ENCODE measurements around the gene TMPRSS11A.

GRCh38 chr4:67884701-67885100 lies 78.6 kb downstream of the TMPRSS11A start:
- TF ChIP-seq, protein P1, sequence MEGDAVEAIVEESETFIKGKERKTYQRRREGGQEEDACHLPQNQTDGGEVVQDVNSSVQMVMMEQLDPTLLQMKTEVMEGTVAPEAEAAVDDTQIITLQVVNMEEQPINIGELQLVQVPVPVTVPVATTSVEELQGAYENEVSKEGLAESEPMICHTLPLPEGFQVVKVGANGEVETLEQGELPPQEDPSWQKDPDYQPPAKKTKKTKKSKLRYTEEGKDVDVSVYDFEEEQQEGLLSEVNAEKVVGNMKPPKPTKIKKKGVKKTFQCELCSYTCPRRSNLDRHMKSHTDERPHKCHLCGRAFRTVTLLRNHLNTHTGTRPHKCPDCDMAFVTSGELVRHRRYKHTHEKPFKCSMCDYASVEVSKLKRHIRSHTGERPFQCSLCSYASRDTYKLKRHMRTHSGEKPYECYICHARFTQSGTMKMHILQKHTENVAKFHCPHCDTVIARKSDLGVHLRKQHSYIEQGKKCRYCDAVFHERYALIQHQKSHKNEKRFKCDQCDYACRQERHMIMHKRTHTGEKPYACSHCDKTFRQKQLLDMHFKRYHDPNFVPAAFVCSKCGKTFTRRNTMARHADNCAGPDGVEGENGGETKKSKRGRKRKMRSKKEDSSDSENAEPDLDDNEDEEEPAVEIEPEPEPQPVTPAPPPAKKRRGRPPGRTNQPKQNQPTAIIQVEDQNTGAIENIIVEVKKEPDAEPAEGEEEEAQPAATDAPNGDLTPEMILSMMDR (IDR thresholded peaks at IDR 0.05) = no peak
- no peak for TF ChIP-seq POLR2A (IDR thresholded peaks at IDR 0.05)

All from heart left ventricle (tissue), 13 donors.